ENCODE data around the gene CNST.
A peak's percentile ranks its signal among the peaks of the same experiment; 100 is the strongest.
"Not testable (repeated sequence)": the region's sequence is repeated elsewhere in the genome, so short reads cannot be mapped to it uniquely, and the experiment has no call there.

Gene CNST

GRCh38 chr1:246559310-246559709 lies 6.9 kb upstream of the CNST start:
- no peak for DNase-seq (ENCODE audit: low read depth)

- not testable (repeated sequence) for DNase-seq (ENCODE audit: low read depth)
Observed at GRCh38 chr1:246560833-246561232, 5.4 kb upstream of the CNST start.

- DNase-seq (ENCODE audit: low read depth), result no peak
Observed at GRCh38 chr1:246564839-246565750, 1.2 kb upstream of the CNST start.

GRCh38 chr1:246565751-246566127 lies 517 bp upstream of the CNST start:
- DNase-seq (ENCODE audit: low read depth), result no peak

- DNase-seq (ENCODE audit: low read depth), result peak; percentile 62
Observed at GRCh38 chr1:246566813-246567645, 773 bp downstream of the CNST start.

GRCh38 chr1:246567646-246568235 lies 1.5 kb downstream of the CNST start:
- no peak for DNase-seq (ENCODE audit: low read depth)

- DNase-seq (ENCODE audit: low read depth), result no peak
Observed at GRCh38 chr1:246569248-246570238, 3.3 kb downstream of the CNST start.

GRCh38 chr1:246571309-246571708 lies 5.1 kb downstream of the CNST start:
- not testable (repeated sequence) for DNase-seq (ENCODE audit: low read depth)

GRCh38 chr1:246571953-246572352 lies 5.7 kb downstream of the CNST start:
- no peak for DNase-seq (ENCODE audit: low read depth)

GRCh38 chr1:246572785-246573184 lies 6.5 kb downstream of the CNST start:
- no peak for DNase-seq (ENCODE audit: low read depth)

GRCh38 chr1:246573491-246573890 lies 7.2 kb downstream of the CNST start:
- no peak for DNase-seq (ENCODE audit: low read depth)

- DNase-seq (ENCODE audit: low read depth), result no peak
Observed at GRCh38 chr1:246576709-246577032, 10.4 kb downstream of the CNST start.

GRCh38 chr1:246577082-246577719 lies 10.9 kb downstream of the CNST start:
- DNase-seq (ENCODE audit: low read depth), result no peak

- no peak for DNase-seq (ENCODE audit: low read depth)
Observed at GRCh38 chr1:246577720-246578106, 11.5 kb downstream of the CNST start.

GRCh38 chr1:246579818-246580217 lies 13.6 kb downstream of the CNST start:
- DNase-seq (ENCODE audit: low read depth), result no peak

GRCh38 chr1:246580497-246581370 lies 14.5 kb downstream of the CNST start:
- no peak for DNase-seq (ENCODE audit: low read depth)

- no peak for DNase-seq (ENCODE audit: low read depth)
Observed at GRCh38 chr1:246582301-246583055, 16.2 kb downstream of the CNST start.

- no peak for DNase-seq (ENCODE audit: low read depth)
Observed at GRCh38 chr1:246583056-246583440, 16.8 kb downstream of the CNST start.

GRCh38 chr1:246583448-246584185 lies 17.4 kb downstream of the CNST start:
- DNase-seq (ENCODE audit: low read depth), result peak; percentile 52
